ENCODE results near the gene ROPN1B. TPM values are rescaled to one million over a fixed set of nuclear protein-coding genes. Genes with fewer than 3 reads are reported as not detected.
A peak's percentile ranks its signal among the peaks of the same experiment; 100 is the strongest.

Gene ROPN1B
- total and polyA plus RNA-seq, 8 donors: 0.13 to 0.31 TPM; not detected in 6

DNA sequence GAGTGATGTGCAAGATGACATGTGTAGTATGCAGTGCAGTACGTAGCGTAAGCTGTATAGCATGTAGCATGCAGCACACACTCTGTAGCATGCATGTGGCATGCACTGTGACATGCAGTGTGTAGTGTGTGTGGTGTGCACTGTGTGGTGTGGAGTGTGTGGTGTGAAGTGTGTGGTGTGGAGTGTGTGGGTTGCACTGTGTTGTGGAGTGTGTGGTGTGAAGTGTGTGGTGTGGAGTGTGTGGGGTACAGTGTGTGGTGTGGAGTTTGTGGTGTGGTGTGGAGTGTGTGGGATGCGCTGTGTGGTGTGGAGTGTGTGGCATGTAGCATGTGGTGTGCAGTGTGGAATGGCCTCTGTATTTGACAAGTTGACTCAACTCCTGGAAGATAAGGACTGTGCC, 39.2 kb downstream of the ROPN1B start:
- no peak for DNase-seq
- no peak overlapping the region for H3K4me3 ChIP-seq
- intact Hi-C loops (cut with DNase I; ENCODE audit: low total_unique reads): no loop called here
- peaks cover 13 to 94% (median 68%) of the 10 kb centered on the region in 4 donors for H3K36me3 ChIP-seq
- no peaks in the 10 kb centered on the region for H3K27me3 ChIP-seq
- H3K27ac ChIP-seq: no peak overlapping the region
- 94 to 100% (median 99%) methylated on average over 3 of the region's 3 CpGs for WGBS, 5 donors
- H3K4me1 ChIP-seq: no peaks in the 10 kb centered on the region
- TF ChIP-seq POLR2AphosphoS5 (IDR thresholded peaks at IDR 0.05): no peak
- TF ChIP-seq EP300 (IDR thresholded peaks at IDR 0.05): no peak
- no peak for TF ChIP-seq POLR2A (IDR thresholded peaks at IDR 0.05)
- TF ChIP-seq, protein P1, sequence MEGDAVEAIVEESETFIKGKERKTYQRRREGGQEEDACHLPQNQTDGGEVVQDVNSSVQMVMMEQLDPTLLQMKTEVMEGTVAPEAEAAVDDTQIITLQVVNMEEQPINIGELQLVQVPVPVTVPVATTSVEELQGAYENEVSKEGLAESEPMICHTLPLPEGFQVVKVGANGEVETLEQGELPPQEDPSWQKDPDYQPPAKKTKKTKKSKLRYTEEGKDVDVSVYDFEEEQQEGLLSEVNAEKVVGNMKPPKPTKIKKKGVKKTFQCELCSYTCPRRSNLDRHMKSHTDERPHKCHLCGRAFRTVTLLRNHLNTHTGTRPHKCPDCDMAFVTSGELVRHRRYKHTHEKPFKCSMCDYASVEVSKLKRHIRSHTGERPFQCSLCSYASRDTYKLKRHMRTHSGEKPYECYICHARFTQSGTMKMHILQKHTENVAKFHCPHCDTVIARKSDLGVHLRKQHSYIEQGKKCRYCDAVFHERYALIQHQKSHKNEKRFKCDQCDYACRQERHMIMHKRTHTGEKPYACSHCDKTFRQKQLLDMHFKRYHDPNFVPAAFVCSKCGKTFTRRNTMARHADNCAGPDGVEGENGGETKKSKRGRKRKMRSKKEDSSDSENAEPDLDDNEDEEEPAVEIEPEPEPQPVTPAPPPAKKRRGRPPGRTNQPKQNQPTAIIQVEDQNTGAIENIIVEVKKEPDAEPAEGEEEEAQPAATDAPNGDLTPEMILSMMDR (IDR thresholded peaks at IDR 0.05): no peak
- H3K9me3 ChIP-seq: no peaks in the 10 kb centered on the region

DNA sequence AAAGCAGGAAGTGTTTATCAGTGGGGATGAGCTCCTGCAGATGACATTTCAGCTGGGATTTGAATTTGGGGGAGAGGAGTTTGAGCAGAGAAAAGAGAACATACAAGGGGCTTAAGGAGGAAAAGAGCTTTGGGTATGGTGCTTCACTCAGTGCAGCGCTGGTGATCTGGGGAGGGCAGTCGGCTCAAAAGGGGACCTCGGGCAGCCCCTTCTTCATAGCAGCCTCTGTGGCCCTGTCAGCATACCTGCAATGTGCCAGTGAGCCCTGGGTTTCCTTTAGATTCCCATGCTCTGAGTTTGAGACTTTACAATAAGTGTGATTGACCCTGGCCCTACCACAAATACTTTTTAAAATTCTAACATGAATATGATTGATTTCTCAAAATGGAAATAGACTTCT, 40.2 kb downstream of the ROPN1B start:
- peaks cover 13 to 100% (median 74%) of the 10 kb centered on the region in 4 donors for H3K36me3 ChIP-seq
- H3K9me3 ChIP-seq: no peaks in the 10 kb centered on the region
- no peaks in the 10 kb centered on the region for H3K27me3 ChIP-seq
- WGBS, 5 donors: 92 to 96% (median 94%) methylated on average over 3 of the region's 3 CpGs
- H3K4me3 ChIP-seq: no peak overlapping the region
- intact Hi-C loops (cut with DNase I; ENCODE audit: low total_unique reads): no loop called here
- DNase-seq: no peak
- H3K4me1 ChIP-seq: no peaks in the 10 kb centered on the region
- TF ChIP-seq EP300 (IDR thresholded peaks at IDR 0.05): no peak
- TF ChIP-seq, protein P1 (IDR thresholded peaks at IDR 0.05): no peak
- no peak for TF ChIP-seq POLR2A (IDR thresholded peaks at IDR 0.05)
- no peak for TF ChIP-seq POLR2AphosphoS5 (IDR thresholded peaks at IDR 0.05)
- no peak overlapping the region for H3K27ac ChIP-seq

DNA sequence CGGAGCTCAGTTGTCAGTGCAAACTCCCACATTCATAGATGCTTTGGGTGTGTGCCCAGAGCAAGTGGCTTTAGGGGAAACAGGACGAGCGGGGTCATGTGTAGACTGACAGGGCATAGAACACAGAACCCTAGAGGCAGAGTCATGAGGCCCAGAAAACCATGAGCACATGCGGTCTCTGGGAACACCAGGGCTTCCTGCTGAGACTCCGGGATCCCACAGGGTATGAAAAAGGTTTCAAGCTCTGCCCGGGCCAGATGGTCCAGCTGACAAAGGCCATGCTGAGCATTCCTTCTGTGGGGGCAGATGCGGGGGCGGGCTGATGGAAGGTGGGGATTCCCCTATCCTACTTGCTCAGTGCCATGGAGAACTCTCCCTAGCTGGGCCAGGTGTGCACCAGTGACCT, 44.8 kb downstream of the ROPN1B start:
- WGBS, 5 donors: 71 to 93% (median 89%) methylated on average over 8 of the region's 8 CpGs
- H3K4me1 ChIP-seq: no peaks in the 10 kb centered on the region
- H3K27me3 ChIP-seq: no peaks in the 10 kb centered on the region
- H3K27ac ChIP-seq: no peak overlapping the region
- H3K36me3 ChIP-seq: peaks cover 0 to 85% (median 71%) of the 10 kb centered on the region in 4 donors
- intact Hi-C loops (cut with DNase I; ENCODE audit: low total_unique reads): no loop called here
- H3K4me3 ChIP-seq: no peak overlapping the region
- no peaks in the 10 kb centered on the region for H3K9me3 ChIP-seq
- no peak for DNase-seq
- no peak for TF ChIP-seq EP300 (IDR thresholded peaks at IDR 0.05)
- TF ChIP-seq POLR2AphosphoS5 (IDR thresholded peaks at IDR 0.05): no peak
- TF ChIP-seq, protein P1 (IDR thresholded peaks at IDR 0.05): no peak
- no peak for TF ChIP-seq POLR2A (IDR thresholded peaks at IDR 0.05)

DNA sequence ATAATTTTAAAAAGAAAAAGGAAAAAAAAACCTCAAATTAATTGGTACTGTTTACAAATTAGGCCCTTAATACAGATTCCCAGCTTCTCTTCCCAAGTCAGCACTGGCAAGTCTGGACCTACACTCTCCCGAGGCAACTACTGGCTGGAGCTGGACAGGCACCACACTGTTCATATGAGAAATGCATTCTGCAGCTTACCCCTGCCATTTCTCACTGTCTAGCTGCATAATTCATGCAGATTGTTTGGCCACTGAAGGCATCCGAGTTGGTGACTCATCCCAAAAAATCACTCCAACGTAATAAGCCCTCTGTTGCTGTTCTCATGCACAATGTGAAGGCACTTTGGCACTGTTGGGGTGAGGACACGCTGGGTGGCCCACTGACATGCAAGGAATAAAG, 45.3 kb downstream of the ROPN1B start:
- no peaks in the 10 kb centered on the region for H3K4me1 ChIP-seq
- H3K27ac ChIP-seq: no peak overlapping the region
- H3K36me3 ChIP-seq: peaks cover 0 to 82% (median 67%) of the 10 kb centered on the region in 4 donors
- TF ChIP-seq, protein P1 (IDR thresholded peaks at IDR 0.05): no peak
- TF ChIP-seq POLR2A (IDR thresholded peaks at IDR 0.05): no peak
- TF ChIP-seq EP300 (IDR thresholded peaks at IDR 0.05): no peak
- no peak for TF ChIP-seq POLR2AphosphoS5 (IDR thresholded peaks at IDR 0.05)
- peak in 1 of 2 donors; percentile 15 for DNase-seq
- WGBS, 5 donors: 62 to 80% (median 71%) methylated on average over 4 of the region's 4 CpGs
- H3K4me3 ChIP-seq: no peak overlapping the region
- H3K9me3 ChIP-seq: no peaks in the 10 kb centered on the region
- H3K27me3 ChIP-seq: no peaks in the 10 kb centered on the region
- intact Hi-C loops (cut with DNase I; ENCODE audit: low total_unique reads): no loop called here
